Stimulated activated CD4-positive, alpha-beta T cell treated with anti-CD3 and anti-CD28 coated beads, Interleukin-4, amount 100 ng/mL, for 1 hour (primary cell): ENCODE data around the gene CRYBB3.
"Not testable (repeated sequence)": the region's sequence is repeated elsewhere in the genome, so short reads cannot be mapped to it uniquely, and the experiment has no call there.

ENCODE experiments used
- DNase-seq: peaks from one replicate; pipeline ENCODE4 v3.0.0-alpha.2; 2020

Gene CRYBB3

DNA sequence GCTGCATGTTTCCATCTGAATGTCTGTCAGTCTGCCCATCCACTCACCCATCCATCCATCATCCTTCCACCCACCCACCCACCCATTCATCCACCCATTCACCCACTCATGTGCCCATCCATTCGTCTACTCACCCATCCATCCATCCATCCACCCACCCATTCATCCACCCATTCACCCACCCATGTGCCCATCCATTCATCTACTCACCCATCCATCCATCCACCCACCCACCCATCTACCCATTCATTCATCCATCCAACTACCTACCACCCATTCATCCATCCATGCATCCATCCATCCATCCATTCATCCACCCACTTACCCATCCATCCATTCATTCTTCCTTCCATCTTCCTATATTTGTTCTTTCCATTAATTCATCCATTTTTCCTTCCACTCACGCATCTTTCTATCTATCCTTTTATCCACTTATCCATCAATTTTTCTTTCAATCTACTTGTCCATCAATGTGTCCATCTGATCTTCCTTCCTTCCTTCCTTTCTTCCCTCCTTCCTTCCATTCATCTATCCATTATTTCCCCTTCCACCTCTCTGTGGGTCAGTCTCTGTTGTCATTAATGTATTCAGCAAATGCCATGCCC is 8.0 kb downstream of the CRYBB3 start:
- no peak for DNase-seq

DNA sequence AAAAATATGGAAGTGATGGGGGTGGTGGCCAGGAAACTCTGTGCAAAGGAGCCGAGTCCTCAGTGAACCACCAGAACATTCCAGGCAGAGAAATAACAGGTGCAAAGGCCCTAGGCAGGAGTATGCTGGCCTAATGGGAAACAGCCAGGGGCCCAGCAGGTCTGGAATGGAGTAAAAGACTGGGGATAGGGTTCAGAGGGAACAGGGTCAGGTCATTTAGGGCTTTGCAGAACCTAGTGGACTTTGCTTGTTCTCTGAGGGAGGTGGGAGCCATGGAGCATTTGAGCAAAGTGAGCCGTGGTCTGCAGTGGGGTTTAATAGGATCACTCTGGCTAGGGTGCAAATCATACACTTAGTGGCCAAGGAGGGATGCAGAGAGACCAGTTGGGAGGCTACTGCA is 8.7 kb downstream of the CRYBB3 start:
- no peak for DNase-seq

DNA sequence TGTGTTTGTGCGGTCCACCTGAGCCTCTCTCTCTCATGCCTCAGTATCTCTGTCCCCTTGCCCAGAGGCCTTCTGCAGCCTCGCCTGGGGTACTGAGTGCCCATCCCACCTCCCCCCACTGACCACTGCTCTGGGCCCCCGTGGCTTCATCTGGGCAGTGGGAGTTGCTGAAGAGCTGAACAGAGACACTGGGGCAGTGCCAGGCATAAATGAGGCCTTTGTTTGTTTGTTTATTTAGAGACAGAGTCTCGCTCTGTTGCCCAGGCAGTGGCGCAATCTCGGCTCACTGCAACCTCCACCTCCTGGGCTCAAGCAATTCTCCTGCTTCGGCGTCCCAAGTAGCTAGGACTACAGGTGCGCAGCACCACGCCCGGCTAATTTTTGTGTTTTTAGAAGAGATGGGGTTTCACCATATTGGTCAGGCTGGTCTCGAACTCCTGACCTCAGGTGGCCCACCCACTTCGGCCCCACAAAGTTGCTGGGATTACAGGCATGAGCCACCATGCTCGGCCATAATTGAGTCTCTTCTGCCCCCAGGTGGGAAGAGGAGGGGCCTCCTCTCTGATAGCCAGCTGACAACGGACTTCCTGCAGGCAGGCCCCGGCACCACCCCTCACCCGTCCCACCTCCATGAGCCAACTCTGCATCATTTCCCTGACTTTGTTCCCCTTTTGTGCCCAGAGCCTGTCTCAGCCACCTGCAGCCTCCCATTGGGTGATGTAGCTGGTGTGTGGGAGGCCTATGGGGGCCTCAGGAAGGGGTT is 9.3 kb downstream of the CRYBB3 start:
- DNase-seq = no peak

DNA sequence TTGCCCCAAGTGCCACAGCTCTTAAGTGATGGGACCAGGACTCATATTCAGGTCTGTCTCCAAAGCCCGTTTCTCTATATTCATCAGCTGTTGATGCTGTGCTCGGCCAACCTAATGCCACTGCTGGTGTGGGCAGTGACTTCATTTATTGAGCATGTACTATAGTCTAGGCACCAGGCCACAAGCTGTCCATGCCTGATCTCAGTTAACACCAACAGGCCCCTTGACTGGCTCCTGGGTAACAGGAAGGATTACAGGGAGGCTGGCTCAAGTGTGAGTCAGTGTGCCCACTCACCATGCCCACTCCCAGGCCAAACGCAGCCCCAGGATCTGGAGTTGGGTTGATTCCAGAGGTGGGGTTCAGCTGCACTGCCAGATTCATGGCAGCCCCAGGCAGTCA is 11.1 kb downstream of the CRYBB3 start:
- no peak for DNase-seq

DNA sequence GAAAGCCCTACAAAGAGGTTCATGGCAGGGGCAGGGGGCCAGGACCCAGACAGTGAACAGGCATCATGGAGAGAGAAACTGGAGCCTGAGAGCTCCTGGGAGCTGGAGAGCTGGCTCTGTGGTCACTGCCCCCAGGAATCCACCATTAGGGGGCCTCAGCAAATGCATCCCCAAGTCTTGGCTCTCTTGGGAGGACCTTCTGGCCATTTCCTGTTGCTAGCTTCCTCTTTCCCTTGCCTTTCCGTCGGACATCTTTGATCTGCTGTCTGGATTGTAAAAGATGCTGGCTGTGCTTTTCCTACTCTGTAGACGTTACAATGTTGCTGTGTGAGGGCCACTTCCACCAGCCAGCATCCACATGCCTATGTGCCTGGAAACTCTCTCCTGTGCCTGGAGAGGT is 12.7 kb downstream of the CRYBB3 start:
- no peak for DNase-seq

DNA sequence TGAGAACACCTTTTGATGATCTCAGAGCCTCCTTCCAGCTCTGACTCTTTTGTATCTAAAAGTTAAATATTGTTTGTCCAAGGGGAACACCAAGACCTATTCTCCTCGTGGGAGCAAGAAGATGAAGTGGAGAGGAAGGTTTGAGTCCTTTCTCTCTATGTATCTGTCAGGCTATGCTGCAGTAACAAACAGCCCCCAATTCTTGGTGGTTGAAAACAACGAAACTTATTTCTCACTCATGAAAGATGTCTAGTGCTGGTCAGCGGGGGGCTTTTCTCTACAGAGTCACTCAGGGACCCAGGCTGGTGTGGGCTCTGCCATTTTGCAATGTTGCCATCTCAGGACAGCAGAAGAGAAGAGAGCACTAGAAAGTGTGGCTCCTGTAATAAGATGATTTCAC is 13.6 kb downstream of the CRYBB3 start:
- DNase-seq = no peak

DNA sequence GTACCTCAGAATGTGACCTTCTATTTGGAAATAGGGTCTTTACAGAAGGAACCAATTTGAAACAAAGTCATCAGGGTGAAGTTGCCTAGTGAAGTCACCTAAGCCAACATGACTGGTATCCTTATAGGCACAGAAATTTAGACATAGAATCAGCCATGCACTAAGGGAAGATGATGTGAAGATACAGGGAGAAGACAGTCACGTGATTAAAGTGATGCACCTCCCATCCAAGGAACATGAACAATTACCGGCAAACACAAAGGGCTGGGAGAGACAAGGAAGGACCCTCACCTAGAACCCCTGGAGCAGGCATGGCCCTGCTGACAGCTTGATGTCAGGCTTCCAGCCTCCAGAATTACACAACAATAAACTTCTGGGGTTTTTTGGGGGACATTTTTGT is 16.6 kb downstream of the CRYBB3 start:
- DNase-seq = no peak

DNA sequence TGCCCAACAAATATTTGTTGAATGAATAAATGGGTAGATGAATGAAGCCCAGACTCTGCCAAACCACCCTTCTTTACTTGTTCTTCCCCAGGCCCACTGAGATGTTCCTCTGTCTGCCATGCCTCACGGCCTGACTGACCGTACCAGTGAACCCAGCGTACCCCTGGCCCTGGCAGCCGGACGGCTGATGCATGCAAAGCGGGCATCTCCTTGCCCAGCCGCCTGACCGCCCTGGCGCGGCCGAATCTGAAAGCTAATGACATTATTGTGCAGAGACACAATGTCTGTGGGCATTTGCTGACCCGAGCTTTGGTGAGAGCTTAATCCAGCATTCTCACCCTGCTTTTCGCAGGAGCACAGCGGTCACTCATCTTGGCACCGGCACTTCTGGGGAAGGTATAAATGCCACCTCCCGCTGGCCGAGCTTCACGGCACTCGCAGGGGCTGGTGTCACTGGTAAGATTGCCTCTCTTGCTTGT is 19.6 kb downstream of the CRYBB3 start, which contains the start of gene CRYBB2:
CRYBB2 (plus strand) TSS at position 429 of the 479 bp plus-strand sequence. CDS start 1,791 bp downstream, outside the sequence.
- DNase-seq = no peak

DNA sequence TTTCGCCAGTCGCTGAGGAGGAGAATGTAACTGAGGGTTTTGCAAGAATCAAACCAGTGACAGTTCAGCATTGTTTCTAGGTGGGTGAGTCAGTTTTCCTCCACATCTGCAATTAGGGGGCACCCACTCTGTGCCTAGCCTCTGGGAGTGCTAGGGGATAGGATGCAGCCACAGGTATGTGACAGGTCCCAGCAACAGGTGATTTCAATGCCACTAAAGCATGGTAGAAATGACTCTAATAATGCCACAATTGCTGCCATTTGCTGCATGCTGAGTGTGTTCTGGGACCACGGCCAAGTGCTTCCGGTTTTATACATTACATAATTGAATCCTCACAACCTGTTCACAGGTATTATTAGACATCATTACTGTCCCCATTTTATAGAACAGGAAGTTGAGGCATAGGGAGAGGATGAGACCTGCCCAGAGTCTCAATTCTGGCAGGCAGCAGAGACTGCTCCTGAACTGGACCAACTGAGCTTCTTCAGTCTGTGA is 20.3 kb downstream of the CRYBB3 start:
- no peak for DNase-seq

DNA sequence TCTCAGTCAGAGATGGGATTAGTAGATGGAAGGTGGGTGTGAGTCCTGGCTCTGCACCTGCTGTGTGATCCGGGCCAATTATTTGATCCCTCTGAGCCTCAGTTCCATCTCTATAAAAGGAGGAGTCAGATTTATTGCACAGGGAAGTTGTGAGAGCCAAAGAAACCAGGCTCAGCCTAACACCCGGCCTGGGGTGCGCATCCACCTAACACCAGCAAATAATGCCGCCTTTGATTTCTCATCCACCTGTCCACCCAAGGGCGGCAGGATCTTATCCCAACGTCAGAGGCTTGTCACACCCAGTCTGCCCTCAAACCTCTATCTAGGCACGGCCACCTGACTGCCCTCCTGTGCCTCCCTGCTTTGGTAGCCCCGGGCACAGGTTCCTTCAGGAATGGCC is 22.1 kb downstream of the CRYBB3 start:
- DNase-seq = no peak

DNA sequence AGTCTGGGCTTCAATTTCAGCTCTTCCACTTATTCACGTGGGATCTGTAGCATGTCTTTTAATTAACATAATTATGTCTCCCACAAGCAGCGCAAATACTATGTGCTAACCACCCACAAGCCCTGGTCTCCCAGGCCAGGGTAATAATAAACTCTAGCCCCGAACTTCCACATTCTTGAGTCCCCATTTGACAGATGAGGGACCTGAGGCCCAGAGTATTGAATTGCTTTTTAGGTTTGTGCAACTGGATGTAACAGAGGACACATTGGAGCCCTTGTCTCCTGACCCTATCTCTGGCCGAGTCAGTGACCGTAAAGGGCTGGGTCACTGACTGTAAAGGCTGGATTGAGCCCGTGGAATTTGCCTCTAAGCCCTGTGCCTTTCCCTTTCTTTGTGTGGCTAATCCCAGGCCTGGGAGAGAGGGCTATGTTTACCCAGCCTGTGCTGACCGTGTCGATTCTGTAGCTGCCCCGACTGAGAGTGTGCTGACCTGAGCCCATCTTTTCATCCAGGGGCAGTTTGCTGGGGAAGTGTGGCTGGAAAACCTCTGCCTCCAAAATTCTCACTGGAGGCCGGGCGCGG is 23.7 kb downstream of the CRYBB3 start:
- DNase-seq = no peak

DNA sequence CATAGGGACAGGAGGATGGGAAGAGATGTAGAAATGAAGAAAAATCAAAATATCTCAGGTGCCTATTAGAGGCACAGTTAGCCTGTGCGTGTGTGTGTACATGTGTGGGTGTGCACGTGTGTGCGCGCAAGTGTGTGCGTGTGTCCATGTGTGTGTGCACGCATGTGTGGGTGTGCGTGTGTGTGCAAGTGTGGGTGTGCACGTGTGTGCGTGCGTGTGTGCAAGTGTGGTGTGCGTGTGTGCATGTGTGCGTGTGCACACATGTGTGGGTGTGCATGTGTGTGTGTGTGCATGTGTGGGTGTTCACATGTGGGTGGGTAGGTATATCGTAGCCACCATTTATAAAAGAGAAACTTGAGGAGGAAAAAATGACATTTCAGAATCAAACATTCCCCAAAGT is 29.2 kb downstream of the CRYBB3 start:
- no peak for DNase-seq

DNA sequence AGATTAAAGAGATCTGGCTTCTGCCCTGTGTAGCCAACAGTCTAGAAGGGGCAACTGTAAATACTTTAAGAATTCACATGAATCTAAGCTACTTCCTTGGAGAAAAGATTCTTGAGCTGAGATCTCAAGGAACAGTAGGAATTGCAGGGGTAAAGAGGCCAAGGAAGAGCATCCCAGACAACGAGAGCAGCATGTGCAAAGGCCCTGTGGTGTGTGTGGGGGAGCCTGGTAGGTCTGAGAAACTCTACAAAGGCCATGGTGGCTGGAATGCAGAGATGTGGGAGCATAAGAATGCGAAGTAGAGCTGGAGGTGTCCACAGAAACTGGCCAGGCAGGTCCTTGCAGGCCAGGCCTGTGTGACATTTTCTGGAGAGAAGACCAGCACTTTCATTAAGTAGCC is 31.1 kb downstream of the CRYBB3 start:
- DNase-seq = not testable (repeated sequence)

DNA sequence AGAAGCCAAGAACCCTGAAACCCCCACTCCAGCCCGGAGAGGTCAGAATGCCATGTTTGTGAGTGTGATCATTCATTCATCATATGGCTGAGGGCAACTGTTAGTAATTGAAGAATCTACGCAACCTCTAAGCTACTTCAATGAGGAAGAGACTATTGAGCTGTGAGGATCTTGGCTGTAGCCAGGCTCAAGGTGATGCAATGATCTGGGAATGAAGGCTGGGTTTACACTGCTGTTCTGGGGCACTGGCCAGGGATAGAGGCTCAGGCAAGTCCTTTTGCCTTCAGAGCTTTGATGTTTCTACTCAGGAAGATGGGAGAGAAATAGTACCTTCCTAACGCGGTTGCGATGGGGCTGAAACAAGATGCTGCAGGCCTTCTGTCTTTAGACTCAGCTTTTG is 32.6 kb downstream of the CRYBB3 start:
- no peak for DNase-seq

DNA sequence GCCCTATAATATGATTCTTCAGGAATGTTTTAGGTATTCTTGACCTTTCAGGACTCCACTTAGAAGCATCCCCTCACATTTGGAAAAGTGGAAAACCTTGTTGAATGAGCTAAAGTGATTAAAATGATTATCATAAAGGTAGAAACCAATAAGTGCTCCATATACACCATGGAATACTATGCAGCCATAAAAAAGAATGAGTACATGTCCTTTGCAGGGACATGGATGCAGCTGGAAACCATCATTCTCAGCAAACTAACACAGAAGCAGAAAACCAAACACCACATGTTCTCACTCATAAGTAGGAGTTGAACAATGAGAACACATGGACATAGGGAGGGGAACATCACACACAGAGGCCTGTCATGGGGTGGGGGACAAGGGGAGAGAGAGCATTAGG is 34.0 kb downstream of the CRYBB3 start:
- DNase-seq = not testable (repeated sequence)

DNA sequence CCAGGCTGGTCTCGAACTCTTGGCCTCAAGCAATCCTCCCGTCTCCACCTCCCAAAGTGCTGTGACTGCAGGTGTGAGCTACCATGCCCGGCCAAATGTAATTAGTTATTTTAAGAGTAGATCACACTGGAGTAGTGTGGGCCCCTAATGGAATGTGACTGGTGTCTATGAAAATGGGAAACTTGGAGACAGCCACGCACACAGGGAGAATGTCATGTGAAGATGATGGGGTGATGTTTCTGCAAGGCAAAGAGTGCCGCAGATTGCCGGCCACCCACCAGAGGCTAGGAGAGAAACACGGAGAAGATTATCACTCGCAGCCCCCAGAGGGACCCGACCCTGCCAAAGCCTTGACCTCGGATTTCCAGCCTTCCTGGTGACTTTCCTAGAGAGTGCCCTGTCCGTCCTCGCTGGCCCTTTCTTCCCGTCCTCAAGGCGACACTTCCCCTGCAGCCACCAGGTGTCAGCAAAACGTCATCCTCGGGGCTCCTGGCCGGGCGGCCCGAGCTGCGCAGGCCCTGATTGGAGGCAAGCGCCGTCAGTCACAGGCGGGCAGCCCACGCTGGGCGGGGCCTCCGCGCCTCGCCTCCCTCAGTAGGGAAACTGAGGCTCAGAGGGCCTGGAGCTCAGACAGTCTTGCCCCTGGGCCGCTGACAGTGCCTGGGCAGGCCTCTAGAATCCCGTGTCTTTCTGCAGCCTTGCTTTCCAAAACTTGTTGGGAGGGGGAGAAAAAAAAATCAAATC is 36.1 kb downstream of the CRYBB3 start:
- DNase-seq = peak; percentile 71

DNA sequence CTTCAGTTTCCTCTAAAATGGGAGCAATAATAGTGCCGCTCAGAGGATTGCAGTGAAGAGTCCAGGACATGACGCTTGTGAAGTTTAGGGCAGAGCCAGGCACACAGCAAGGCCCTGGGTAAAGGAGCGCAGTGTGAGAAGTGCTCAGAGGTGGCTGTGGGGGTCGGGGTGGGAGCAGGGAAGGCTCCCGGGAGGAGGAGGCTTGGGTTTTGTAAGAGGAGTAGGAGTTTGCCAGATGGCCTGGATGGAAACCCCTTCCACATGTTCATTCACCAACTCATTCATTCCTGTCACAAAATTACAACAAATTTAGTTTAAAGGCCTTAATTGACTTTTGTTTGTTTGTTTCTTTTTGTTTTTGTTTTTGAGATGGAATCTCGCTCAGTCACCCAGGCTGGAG is 36.8 kb downstream of the CRYBB3 start:
- no peak for DNase-seq

DNA sequence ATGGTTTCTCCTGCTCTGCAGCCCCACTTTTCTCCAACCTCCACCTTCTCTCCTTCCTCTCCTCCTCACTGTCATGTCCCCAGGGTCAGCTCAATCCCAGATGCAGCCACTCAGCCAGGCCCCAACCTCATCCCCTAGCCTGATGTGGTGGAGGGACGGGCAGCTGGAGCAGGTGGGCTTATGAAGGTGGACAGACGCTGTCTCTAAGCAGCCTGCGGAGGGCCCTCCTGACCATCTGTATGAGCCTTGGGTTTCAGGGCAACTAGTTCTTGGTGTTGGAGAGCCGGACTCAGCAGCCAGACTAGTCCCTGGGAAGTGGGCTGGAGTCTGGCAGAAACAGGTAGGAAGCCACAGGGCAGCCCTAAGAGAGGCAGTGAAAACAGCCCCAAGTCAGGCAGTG is 37.8 kb downstream of the CRYBB3 start:
- no peak for DNase-seq

DNA sequence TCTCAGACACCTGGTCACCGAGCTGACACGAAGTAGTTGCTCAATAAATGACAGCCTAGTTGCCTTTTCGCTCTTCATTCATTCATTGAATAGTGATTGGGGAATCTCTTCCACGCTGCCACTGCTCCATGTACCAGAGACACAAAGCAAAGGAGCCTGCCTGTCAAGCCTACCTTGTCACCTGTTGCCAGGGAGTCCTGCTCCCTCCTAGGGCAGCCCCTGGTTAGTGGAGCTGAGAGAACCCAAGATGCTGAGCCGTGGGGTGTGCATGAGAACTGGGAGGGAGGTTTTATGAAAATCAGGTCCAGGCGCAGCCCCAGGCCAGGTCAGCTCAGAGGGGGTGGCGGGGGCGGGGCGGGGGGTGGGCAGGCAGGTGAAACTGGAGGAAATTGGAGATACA is 38.4 kb downstream of the CRYBB3 start:
- DNase-seq = not testable (repeated sequence)

DNA sequence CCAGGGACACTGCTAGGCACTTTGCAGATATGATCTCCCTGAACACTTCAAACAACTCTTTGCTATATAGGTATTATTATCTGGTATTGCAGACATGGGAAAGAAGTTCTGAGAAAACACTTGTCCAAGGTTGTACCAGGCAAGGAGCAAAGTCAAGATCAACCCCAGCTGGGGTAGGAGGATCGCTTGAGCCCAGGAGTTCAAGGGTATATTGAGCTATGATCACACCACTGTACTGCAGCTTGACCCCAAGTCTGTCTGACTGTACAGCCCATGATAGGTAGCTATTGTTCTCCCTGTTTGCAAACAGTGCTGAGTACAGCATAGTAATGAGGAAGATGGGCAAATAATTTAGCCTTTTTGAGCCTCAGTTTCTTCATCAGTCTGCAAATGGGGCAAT is 55.5 kb downstream of the CRYBB3 start:
- DNase-seq = not testable (repeated sequence)
